ENCODE measurements around the gene RASSF4.

DNA sequence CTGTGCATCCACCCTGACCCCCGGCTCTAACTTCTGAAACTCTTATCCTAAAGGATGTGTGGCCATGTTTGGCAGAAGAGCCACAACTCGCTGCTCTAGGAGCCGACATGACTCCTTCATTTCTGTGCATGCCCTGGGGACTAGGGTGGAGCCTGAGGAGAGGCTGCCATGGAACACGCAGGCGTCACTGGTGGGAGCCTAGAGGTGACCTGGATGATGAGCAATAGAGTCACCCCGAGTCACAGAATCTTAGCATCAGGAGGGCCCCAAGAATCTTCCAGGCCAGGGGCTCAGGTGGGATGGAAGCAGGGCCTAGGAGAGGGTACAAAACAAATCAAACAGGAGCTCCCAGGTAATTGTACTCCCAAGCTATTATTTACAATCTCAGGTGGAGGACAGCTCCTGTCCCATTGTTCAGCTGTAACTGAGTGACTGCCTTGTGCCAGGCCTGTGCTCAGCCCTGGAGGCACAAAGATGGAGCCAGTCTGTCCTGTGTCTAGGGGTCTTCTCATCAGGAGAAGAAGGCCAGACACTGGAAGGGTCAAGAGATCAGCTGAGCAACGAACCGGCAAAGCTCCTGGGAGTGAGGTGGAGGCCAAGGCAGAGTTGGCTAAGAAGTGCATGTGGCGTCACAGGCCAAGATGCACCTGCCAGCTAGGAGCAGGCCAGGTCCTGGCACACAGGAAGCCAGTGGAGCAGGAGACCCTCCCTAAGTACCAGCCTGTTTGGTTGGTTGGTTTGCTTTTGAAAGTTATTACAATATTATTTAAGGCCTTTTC, 35.3 kb downstream of the RASSF4 start:
- TF ChIP-seq, protein P1, sequence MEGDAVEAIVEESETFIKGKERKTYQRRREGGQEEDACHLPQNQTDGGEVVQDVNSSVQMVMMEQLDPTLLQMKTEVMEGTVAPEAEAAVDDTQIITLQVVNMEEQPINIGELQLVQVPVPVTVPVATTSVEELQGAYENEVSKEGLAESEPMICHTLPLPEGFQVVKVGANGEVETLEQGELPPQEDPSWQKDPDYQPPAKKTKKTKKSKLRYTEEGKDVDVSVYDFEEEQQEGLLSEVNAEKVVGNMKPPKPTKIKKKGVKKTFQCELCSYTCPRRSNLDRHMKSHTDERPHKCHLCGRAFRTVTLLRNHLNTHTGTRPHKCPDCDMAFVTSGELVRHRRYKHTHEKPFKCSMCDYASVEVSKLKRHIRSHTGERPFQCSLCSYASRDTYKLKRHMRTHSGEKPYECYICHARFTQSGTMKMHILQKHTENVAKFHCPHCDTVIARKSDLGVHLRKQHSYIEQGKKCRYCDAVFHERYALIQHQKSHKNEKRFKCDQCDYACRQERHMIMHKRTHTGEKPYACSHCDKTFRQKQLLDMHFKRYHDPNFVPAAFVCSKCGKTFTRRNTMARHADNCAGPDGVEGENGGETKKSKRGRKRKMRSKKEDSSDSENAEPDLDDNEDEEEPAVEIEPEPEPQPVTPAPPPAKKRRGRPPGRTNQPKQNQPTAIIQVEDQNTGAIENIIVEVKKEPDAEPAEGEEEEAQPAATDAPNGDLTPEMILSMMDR (IDR thresholded peaks at IDR 0.05; ENCODE audit: low read depth, low read length) = no peak
- no peak for TF ChIP-seq EZH2phosphoT487 (IDR thresholded peaks at IDR 0.05; ENCODE audit: low read depth)

All from OCI-LY3 (cell line).